HG03135 (cell line): ENCODE data around the gene SDF4.

Source experiments
- ATAC-seq: cut with Tn5 transposase; IDR thresholded peaks from one replicate; pipeline ENCODE4 v1.9.1; 2021; ENCODE audit warnings: mild to moderate bottlenecking, moderate library complexity; ENCODE audit not compliant: unreplicated experiment

SDF4 gene

GRCh38 chr1:1213345-1214265 lies 18.2 kb downstream of the SDF4 start, which contains the start of gene TNFRSF4:
TSS of gene TNFRSF4 (minus strand) at chr1:1214153. CDS start at chr1:1214127, 26 bp downstream.
- ATAC-seq = no peak

GRCh38 chr1:1212780-1213344 lies 18.9 kb downstream of the SDF4 start:
- no peak for ATAC-seq

DNA sequence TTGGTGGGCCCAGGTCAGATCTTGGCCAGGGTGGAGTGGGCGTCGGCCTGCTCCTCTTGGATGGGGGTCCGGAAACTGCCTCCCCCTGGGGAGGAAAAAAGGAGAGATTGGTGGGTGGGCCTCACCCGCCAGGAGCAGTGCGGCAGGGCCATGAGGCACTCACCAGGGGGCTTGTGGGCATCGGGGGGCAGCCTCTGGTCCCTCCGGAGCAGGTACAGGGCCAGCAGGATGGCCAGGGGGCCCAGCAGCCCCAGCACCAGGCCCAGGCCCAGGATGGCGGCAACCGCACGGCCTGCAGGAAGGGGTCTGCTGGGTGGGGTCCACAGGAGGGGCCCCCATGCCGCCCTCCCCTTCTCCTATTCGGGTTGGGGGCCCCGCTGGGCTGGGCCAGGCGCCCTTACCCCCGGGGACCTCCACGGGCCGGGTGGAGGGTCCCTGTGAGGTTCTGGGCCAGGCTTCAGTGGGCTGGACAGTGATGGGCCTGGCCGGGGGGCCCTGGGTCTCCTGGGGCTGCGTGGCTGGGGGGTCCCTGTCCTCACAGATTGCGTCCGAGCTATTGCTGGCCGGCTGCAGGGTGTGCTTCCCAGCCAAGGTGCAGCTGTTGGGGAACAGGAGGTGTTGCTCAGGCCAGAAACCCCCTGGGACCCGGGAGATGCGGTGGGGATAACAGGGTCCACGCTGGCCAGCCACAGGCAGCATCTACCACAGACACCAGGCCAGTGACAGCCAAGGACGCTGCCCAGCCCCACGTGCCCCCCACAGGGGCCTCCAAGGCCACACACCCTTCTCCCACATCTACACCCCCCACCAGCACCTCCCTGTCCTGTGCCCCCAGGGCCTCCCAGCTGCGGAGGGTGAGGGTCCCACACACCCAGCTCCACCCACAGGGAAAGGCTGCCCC lies 20.0 kb downstream of the SDF4 start:
- no peak for ATAC-seq

DNA sequence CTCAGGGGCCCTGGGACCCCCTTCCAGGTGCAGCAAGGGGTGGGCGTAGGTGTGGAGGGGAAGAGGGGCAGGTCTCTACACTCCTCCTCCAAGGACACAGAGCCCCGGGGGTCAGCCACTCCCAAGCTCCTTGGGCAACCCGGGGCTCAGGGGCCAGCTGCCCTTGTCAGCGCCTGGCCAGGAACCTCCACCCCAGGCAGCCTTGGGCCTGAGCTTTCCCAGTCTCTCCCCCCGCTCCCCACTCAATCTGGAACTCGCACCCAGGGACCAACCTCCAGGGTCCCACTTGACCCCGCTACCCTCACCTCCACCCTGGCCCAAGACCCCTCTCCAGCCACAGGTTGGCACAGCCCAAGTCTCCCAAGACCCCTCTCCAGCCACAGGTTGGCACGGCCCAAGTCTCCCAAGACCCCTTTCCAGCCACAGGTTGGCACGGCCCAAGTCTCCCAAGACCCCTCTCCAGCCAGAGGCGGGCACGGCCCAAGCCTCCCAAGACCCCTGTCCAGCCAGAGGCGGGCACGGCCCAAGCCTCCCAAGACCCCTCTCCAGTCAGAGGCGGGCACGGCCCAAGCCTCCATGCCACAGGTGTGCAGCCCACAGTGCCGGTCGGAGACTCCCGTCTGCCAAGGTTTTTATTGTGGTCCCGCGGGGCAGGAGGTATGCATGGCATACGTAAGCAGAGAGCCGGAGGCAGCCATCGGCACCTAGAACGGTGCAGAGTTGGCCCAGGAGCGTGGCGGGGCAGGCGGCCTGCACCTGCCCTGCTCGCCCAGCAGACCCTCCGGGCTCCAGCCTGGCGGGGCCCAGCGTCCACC lies 20.9 kb downstream of the SDF4 start:
- no peak for ATAC-seq

GRCh38 chr1:1208713-1209433 lies 22.9 kb downstream of the SDF4 start:
- ATAC-seq = no peak

DNA sequence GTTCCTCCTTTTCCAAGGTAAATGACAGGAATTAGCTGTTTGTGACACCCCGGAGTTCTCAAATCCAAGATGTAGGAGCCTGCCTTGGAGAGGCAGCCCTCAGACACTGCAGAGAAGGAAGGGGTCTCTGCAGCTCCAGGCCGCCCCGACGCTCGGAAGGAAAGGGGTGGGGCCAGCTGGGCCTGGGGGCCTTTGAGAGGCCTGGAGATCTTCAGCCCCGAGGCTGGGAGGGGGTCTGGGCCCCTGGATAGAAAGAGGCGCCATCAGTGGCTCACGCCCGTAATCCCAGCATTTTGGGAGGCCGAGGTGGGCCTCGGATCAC lies 24.3 kb downstream of the SDF4 start:
- ATAC-seq = no peak

GRCh38 chr1:1206966-1207531 lies 24.8 kb downstream of the SDF4 start:
- ATAC-seq = no peak

DNA sequence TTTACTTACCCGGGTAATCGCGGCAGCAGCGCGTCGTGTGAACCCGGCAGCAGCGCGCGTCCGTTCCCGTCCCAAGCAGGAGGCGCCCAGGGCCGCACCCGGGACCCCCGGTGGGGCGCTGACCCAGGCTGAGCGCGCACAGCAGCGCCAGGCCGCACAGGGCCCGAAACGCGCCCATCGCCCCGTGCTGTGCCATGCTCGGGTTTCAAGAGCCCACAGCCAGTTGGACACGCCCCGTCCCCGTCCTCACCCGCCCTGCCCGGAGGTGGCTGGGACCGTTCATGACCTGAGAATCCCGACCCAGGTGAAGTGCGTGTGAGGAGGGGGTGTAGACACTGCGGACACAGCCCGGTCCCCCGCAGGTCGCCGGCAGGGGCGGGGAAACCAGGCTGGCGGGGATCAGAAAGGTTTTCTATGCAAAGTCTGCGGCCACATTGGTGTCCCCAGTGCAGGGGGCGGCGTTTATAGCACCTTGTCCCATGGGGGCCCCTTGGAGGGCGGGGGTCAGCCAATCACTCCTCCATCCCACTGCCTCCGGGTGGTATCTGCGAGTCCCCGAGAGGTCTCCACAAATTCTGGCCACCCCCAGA lies 25.3 kb downstream of the SDF4 start, which contains the start of gene TNFRSF18:
Gene TNFRSF18, minus strand, starts transcription at position 217 of the 590 bp plus-strand sequence. Its CDS starts 21 bp downstream, at position 196.
- ATAC-seq = no peak

- no peak for ATAC-seq
Observed at GRCh38 chr1:1205769-1206375, 25.9 kb downstream of the SDF4 start.

GRCh38 chr1:1204998-1205768 lies 26.6 kb downstream of the SDF4 start:
- ATAC-seq = no peak

GRCh38 chr1:1204425-1204920 lies 27.3 kb downstream of the SDF4 start:
- no peak for ATAC-seq

GRCh38 chr1:1203561-1204424 lies 28.0 kb downstream of the SDF4 start:
- ATAC-seq = no peak

GRCh38 chr1:1202831-1203560 lies 28.8 kb downstream of the SDF4 start:
- no peak for ATAC-seq

- ATAC-seq = peak; percentile 45
Observed at GRCh38 chr1:1200876-1201810, 30.7 kb downstream of the SDF4 start.
